Measurements from ENCODE around the gene FIGNL1.

The FIGNL1 gene

DNA sequence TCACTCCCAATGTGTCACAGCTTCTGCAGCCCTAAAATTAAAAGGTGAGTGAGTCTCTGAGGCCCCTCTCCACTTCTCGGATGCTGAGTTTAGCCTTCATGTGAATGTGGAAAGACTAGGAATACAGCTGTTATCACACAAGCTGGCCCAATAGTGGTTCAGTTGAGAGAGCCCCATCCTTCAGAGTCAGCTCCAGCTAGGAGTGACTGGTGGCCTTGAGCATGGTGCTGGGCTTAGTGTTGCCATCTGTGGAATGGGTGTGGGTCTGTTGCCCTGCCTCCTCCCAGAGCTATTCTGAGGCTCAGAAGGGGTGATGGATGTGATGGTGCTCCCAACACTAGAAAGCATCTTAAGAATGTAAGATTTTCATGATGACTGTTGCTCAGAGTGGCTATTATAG is 55.8 kb downstream of the FIGNL1 start:
- DNase-seq: no peak
